Peyer's patch (tissue), 4 donors: ENCODE measurements around the gene BMPR1A.

Experiments used
- POLR2A ChIP-seq, 2 donors: fragments of 450-650 bp; IDR thresholded peaks; one replicate each; pipeline ENCODE4 v1.5.1; 2017; ENCODE audit warnings: antibody characterized with exemption in 2 of 2, mild to moderate bottlenecking in 2 of 2, moderate library complexity in 2 of 2
- TF ChIP-seq, protein P1 (sequence below), 6 experiments: fragments of 450-650 bp in 4 of 6; fragments of 200-600 bp in 2 of 6; sonication (generic) in 1 of 6; IDR thresholded peaks; one replicate each; pipeline ENCODE4 v1.5.1; 2017 to 2019; ENCODE audit warnings: antibody characterized with exemption in 6 of 6, mild to moderate bottlenecking in 3 of 6, moderate library complexity in 1 of 6

DNA sequence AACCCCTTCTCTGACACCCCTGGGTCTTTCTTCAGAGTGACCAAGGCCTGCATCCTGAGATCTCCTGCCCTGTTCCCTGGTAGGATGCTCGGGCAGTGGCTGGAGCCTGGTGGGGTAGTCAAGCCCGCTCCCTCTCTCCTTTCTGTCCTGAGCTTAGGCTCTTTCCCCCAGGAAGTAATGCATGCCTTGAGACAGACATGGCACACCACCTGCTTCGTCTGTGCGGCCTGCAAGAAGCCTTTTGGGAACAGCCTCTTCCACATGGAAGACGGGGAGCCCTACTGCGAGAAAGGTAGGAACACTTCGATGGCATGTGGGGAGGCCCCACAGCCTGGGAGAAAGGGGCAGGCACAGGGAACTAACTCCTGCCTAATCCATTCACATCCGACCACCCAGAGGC is 37.9 kb upstream of the BMPR1A start:
- no peak for TF ChIP-seq POLR2A (IDR thresholded peaks at IDR 0.05)
- TF ChIP-seq, protein P1, sequence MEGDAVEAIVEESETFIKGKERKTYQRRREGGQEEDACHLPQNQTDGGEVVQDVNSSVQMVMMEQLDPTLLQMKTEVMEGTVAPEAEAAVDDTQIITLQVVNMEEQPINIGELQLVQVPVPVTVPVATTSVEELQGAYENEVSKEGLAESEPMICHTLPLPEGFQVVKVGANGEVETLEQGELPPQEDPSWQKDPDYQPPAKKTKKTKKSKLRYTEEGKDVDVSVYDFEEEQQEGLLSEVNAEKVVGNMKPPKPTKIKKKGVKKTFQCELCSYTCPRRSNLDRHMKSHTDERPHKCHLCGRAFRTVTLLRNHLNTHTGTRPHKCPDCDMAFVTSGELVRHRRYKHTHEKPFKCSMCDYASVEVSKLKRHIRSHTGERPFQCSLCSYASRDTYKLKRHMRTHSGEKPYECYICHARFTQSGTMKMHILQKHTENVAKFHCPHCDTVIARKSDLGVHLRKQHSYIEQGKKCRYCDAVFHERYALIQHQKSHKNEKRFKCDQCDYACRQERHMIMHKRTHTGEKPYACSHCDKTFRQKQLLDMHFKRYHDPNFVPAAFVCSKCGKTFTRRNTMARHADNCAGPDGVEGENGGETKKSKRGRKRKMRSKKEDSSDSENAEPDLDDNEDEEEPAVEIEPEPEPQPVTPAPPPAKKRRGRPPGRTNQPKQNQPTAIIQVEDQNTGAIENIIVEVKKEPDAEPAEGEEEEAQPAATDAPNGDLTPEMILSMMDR (IDR thresholded peaks at IDR 0.05): no peak
